HFF-Myc (cell line): Measurements from ENCODE around the gene TSPAN13.

Experiments used
- DNase-seq: peaks from one replicate; pipeline ENCODE4 v3.0.0-alpha.2; 2011; ENCODE audit warnings: low read depth; ENCODE audit errors: extremely low read depth
- H3K4me3 ChIP-seq: replicated peaks from 2 replicates; pipeline ENCODE4 v1.5.1; 2011; ENCODE audit warnings: low read depth, mild to moderate bottlenecking, control low read depth, low read length
- TF ChIP-seq, protein P1 (sequence below): IDR thresholded peaks from 2 replicates; pipeline ENCODE4 v1.5.1; 2012; ENCODE audit warnings: mild to moderate bottlenecking, low read depth, low read length, control low read depth; ENCODE audit errors: missing control alignments

TSPAN13 gene

DNA sequence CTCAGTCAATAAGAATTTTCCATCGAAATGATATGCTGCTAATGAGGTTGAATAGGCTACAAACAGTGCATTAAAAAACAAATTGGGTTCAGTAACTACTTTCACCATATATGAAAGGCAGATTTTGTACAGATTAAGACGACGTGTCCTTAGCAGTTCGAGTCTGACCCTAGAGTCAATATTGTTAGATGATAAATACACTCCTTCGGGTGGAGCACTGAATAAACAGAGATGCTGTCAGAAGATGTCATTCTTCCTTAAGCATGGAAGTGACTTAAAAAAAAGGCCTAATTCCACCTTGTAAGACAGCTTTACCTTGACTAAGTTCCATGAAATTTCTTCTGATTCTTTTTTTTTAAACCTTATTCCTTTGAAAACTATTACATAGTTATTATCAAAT lies 57.0 kb downstream of the TSPAN13 start:
- TF ChIP-seq, protein P1, sequence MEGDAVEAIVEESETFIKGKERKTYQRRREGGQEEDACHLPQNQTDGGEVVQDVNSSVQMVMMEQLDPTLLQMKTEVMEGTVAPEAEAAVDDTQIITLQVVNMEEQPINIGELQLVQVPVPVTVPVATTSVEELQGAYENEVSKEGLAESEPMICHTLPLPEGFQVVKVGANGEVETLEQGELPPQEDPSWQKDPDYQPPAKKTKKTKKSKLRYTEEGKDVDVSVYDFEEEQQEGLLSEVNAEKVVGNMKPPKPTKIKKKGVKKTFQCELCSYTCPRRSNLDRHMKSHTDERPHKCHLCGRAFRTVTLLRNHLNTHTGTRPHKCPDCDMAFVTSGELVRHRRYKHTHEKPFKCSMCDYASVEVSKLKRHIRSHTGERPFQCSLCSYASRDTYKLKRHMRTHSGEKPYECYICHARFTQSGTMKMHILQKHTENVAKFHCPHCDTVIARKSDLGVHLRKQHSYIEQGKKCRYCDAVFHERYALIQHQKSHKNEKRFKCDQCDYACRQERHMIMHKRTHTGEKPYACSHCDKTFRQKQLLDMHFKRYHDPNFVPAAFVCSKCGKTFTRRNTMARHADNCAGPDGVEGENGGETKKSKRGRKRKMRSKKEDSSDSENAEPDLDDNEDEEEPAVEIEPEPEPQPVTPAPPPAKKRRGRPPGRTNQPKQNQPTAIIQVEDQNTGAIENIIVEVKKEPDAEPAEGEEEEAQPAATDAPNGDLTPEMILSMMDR = no peak
- no peak overlapping the region for H3K4me3 ChIP-seq
- no peak for DNase-seq

DNA sequence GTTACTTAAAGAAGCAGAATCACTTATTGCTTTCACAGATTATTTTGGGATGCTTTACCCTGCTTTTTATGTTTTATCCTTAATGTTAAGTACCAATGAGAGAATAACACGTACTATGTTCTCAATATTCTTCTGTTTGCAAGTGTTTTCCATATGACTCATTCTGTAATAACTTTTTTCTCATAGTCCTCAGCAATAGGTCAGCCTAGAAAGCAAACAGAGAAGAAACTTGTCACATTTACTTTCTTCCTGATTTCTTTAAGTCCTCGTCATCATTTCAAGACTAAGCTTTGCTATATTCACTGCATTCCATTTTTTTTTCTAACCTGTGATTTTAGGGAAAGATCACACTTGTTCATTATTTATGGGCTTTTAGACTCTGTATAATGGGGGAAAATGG lies 58.0 kb downstream of the TSPAN13 start:
- H3K4me3 ChIP-seq = no peak overlapping the region
- DNase-seq = peak; percentile 9
- TF ChIP-seq, protein P1 = no peak

DNA sequence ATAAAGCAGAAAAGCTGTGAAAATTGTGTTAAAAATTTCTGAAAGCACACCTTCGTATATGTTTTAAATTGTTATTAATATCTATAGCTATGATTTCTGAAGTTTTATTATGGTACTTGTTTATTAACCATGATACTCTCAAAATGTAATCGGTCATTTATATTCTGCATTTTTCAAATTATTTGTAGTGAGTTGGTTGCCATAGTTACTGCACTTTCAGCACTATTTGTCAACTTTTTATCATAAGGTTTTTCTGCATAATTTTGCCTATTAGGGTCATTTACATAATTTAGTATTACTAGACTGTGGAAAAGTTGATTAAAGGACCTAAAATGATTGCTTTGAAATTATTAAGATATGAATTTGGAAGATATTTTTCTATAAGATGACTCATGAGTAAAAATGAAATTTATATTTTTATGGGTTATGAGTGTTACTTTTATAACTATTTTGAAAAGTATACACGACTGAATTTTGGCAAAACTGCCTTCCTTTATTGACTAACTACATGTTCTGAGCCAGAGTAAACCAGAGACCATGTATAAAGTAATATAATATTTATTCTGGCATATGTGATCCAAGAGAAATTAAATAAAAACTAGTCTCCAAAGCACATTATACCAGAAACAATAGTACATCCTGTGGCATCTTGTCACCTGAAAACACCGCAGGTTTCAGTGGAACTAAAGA lies 59.1 kb downstream of the TSPAN13 start:
- DNase-seq = no peak
- TF ChIP-seq, protein P1 = no peak
- no peak overlapping the region for H3K4me3 ChIP-seq

DNA sequence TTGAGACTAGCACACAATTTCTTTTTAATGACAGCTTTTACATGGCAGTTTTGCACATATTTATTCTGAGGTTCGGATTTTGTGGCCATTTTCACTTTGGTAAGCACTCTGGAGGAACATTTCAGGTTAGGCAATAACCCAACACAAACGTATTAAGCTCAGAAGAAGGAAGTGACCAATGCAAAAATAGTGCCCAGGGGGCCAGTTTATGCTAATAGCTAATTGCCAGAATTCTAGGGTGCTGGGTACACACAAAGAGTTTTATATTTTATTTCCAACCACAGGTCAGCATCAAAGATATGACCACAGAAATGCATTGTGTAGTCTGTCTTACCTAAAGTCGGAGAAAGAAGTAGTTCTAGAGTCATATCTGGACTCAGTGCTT lies 59.7 kb downstream of the TSPAN13 start:
- H3K4me3 ChIP-seq = no peak overlapping the region
- DNase-seq = no peak
- TF ChIP-seq, protein P1 = no peak

DNA sequence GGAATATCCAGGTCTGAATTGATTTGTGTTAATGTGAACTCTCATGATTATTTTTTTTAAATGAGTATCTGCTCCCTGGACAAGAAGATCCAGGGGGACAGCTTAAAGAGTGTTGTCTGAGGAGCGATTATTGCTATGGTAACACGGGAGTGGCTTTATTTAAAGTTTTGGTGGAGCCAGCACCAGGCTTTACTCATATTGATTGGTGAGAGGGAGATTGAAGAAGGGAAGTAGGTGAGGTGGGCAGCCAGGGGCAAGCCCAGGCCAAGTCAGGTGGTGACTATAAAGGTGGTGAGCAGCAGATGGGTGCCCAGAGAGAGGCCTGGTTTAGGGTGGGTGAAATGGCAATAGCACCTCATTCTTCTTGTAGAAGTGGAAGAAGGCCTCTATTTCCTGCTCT lies 61.4 kb downstream of the TSPAN13 start:
- DNase-seq = no peak
- TF ChIP-seq, protein P1 = no peak
- H3K4me3 ChIP-seq = no peak overlapping the region

DNA sequence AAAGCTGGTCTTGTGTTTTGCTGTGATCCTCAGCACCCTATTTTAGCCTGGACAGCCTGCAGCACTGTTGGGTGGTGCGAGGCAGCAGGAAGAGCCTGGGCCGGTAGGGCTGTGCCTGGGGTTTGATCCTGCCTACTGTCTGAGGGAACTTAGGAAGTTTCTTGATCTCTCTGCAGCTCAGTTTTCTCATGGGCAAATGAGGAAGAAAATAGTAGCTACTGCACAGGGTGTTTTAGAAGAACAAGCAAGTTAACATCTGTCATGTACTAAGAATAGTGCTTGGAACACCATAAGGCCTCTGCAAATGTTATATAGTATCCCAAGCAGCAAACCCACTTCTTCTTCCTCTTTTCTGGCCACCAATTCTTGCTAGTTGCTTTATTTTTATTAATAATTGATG lies 63.3 kb downstream of the TSPAN13 start:
- no peak overlapping the region for H3K4me3 ChIP-seq
- TF ChIP-seq, protein P1 = no peak
- no peak for DNase-seq

DNA sequence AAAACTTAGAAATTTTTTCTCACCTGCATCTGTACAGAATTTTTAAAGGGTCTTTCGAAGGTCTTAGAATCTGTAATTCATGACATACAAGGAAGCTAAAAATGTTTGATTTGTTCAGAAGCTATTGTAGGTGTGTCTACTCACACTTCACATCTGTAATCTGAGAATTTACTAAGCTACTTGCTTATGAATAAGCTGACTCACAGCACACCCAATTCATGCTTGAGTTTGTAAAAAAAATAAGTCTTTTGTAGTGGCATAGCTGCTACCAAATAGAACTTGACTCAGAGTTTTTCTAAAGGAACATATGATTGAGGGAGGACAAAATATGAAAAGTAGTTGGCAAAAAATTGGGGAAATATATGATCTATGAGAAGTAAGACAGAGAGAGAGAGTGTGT lies 64.0 kb downstream of the TSPAN13 start:
- DNase-seq = no peak
- TF ChIP-seq, protein P1 = no peak
- no peak overlapping the region for H3K4me3 ChIP-seq
